Neural progenitor cell (in vitro differentiated cells): Measurements from ENCODE around the gene ST3GAL6.

Experiments used
- CTCF ChIP-seq: fragments of 200-600 bp; sonication (generic); IDR thresholded peaks from 2 replicates; pipeline ENCODE4 v1.5.1; 2017; ENCODE audit warnings: antibody characterized with exemption, mild to moderate bottlenecking
- EZH2 ChIP-seq: fragments of 200-600 bp; sonication (generic); IDR thresholded peaks from 2 replicates; pipeline ENCODE4 v1.6.1; 2017; ENCODE audit warnings: antibody characterized with exemption, mild to moderate bottlenecking, moderate library complexity
- EZH2phosphoT487 ChIP-seq: fragments of 200-600 bp; sonication (generic); IDR thresholded peaks from 2 replicates; pipeline ENCODE4 v1.6.1; 2017; ENCODE audit warnings: antibody characterized with exemption

- no peak for TF ChIP-seq CTCF
- TF ChIP-seq EZH2: no peak
- TF ChIP-seq EZH2phosphoT487: no peak
These were observed 17.4 kb upstream of the ST3GAL6 start for GRCh38 chr3:98745718-98746117.
